Astrocyte of the spinal cord (primary cell): ENCODE measurements around the gene LRRC32.

ENCODE experiments used
- DNase-seq: peaks from one replicate; pipeline ENCODE4 v3.0.0; 2011; ENCODE audit warnings: low read depth, low spot score
- H3K4me3 ChIP-seq: 2 replicates; pipeline ENCODE4 v1.5.1; 2011; ENCODE audit warnings: low read depth, mild to moderate bottlenecking, low read length, moderate library complexity
- in situ Hi-C: cut with HindIII; loops from 2 replicates; pipeline ENCODE4 v1.10.0; 2017; ENCODE audit warnings: low sequenced_read_pairs
- TF ChIP-seq, protein P1 (sequence below): IDR thresholded peaks from 2 replicates; pipeline ENCODE4 v1.5.1; 2012; ENCODE audit warnings: low read depth, mild to moderate bottlenecking, low read length, inconsistent platforms

Gene LRRC32

DNA sequence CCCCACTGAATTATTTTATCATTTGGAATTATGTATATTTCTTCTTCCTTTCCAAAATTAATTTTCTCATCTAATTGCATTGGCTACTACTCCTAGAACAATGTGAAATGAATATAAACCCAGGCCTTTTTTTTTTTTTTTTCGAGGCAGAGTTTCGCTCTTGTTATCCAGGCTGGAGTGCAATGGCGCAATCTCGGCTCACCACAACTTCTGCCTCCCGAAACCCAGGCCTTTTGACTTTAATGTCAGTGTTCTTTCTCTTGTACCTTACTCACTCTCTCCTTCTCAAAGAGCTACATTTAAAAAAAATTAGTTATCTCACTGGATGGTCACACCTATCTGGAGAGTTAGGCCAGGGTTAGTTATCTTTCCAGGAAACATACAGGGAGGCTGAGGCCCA, 35.3 kb upstream of the LRRC32 start:
- in situ Hi-C loops, result no loop called here
- H3K4me3 ChIP-seq, result no peak overlapping the region
- DNase-seq, result no peak
- TF ChIP-seq, protein P1, sequence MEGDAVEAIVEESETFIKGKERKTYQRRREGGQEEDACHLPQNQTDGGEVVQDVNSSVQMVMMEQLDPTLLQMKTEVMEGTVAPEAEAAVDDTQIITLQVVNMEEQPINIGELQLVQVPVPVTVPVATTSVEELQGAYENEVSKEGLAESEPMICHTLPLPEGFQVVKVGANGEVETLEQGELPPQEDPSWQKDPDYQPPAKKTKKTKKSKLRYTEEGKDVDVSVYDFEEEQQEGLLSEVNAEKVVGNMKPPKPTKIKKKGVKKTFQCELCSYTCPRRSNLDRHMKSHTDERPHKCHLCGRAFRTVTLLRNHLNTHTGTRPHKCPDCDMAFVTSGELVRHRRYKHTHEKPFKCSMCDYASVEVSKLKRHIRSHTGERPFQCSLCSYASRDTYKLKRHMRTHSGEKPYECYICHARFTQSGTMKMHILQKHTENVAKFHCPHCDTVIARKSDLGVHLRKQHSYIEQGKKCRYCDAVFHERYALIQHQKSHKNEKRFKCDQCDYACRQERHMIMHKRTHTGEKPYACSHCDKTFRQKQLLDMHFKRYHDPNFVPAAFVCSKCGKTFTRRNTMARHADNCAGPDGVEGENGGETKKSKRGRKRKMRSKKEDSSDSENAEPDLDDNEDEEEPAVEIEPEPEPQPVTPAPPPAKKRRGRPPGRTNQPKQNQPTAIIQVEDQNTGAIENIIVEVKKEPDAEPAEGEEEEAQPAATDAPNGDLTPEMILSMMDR, result no peak

DNA sequence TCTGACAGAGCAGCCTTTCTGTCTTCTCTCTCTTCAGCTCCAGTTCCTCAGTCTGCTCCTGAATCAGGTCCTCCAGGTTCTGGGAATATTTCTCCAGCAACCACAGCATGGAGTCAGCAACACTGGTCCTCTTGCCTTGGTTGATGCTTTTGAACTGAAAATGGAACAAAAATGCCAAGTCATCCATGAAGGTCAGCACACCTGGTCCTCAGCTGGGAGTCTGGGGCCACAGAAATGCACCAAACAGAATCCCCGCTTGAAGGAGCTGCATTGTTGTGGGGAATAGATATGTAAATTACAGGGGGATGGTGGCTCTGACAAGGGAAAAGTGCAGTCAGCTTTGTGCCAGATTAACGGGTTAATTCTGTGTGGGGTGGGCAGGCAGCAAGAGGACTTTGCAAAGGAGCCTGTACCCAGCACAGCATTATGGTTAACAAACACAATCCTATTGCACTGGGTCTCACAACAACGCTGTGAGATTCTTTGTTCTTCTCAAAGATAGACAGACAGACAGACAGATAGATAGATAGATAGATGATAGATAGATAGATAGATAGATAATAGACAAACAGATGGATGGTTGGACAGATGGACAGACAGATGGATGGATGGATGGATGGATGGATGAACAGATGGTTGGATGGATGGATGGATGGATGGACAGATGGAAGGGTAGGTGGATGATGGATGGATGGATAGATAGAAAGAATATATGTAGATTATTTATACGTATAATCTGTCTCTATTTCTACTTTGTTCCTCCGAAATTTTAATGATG, 33.8 kb upstream of the LRRC32 start:
- TF ChIP-seq, protein P1, result no peak
- in situ Hi-C loops, result no loop called here
- H3K4me3 ChIP-seq, result no peak overlapping the region
- DNase-seq, result no peak

DNA sequence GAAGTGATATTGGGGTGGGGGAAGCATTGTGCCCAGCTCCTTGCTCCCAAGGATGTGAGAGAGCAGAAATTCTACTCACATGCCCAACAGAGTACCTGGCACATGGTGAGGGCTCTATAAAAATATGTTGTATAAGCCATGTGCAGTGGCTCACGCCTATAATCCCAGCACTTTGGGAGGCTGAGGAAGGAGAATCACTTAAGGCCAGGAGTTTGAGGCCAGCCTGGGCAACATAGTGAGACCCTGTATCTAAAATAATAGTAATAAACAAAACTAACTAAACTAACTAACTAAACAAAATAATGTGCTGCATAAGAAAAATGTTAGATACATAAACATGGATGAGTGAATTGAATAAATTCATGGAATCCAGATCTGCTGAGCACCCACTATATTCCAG, 33.2 kb upstream of the LRRC32 start:
- TF ChIP-seq, protein P1, result no peak
- no peak overlapping the region for H3K4me3 ChIP-seq
- in situ Hi-C loops, result no loop called here
- no peak for DNase-seq

DNA sequence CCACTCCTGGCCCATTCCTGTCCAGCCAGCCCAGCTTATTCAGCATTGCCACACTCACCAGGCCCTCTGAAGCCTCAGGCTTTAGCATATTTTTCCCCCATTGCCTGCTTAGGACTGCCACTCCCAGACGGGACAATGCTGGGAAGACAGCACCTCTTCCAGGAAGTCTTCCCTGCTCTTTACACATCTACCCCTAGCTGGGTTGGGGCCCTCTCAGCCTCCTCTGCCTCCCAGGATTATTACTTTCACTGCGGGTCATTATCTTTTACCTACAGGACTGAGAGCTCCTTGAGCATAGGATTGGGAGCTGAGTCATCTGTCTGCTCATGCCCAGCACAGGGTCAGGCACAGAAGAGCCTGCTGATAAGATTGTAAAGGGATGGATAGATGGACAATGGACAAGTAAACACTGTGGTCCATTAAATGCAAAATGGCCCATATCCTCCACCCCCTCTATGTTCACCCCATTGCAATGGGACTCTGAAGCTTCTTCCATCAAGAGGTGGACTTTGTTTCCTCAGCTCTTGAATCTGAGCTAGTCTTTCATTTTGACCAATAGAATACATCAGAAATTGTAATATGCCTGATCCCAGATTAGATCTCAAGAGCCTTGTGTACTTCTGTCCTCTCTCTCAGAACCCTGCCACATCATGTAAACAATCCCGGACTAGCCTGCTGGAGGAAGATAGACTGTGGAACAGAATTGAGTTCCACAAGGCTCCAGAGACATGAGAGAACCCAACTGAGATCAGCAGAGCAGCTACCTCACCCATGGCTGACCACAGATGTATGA, 32.0 kb upstream of the LRRC32 start:
- no peak overlapping the region for H3K4me3 ChIP-seq
- TF ChIP-seq, protein P1, result no peak
- no peak for DNase-seq
- in situ Hi-C loops, result no loop called here

DNA sequence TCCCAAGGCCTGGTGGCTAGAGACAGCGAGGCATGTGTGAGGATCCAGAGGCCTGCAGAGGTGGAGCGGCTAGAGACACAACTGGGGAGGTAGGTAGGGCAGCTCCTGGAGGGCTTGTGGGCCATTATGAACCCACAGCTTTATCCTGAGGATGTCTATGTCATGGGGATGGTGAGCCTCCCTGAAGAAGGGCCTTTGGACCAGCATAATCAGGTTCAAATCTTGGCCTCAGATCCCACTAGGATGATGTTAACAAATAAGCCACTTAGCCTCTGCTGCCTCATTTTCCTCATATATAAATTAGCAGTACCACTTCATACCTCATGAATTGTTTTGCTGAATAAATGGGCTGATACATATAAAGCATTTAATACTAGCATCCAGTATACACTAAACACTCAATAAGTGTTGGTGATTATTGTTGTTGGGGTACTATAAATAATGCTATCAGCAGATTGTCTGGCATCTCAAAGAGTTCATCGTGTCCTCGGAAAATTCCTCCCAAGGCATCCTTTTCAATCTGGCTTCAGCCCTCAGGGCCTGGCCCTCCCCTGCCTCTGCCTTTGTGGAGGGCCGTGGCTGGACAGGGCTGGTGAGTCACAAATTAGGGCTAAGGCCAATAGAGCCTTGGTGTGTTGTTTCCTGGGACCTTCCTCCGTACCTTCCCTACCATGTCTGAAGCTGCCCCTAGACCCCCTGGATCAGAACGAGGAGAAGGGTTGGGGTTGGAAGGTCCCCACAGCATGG, 30.9 kb upstream of the LRRC32 start:
- H3K4me3 ChIP-seq, result no peak overlapping the region
- in situ Hi-C loops, result no loop called here
- TF ChIP-seq, protein P1, result no peak
- peak; percentile 40 for DNase-seq

DNA sequence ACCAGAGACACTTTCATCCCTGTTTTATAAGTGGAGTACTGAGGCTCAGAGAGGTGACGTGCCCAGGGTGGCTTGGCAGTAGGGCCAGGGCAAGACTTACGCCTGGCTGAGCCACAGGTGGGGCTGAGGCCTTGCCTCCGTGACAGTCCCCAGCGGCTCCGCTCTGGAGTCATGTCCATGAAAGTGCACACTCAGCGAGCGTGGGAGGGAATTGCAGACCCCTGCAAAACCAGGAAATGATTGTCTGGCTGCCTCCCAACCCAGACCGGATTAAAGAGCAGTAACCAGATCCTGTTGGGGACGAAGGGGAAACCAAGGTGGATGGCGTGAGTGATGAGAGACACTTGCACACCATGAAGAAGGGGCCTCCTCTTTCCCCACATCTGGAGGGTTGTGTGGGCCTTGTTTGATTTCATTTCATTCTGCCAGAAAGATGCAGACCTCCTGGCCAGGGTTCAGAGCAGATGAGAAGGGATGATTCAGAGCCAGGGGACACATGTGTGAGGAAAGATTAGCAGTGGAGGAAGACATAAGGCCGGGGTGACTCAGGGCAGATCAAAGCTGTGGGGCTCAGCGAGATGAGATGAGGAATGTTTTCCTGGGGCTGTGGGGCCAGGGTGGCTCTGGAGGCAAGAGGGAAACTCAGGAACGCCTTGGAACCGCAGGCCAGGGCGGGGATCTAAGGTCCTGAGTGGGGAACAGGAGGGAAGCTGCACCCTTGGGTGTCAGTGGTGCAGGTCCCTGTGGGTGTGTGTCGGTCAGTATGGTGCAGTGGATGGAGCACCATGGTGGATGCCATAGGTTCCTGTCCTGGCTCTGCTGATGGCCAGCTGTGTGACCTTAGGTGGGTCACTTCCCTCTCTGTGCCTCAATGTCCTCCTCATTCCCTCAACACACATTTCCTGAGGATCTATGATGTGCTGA, 29.9 kb upstream of the LRRC32 start:
- TF ChIP-seq, protein P1, result no peak
- no peak overlapping the region for H3K4me3 ChIP-seq
- in situ Hi-C loops, result no loop called here
- peak; percentile 81 for DNase-seq
